ENCODE measurements around the gene NOTCH1.

- TF ChIP-seq CTCF (IDR thresholded peaks at IDR 0.05), result no peak
- no peak for TF ChIP-seq POLR2A (IDR thresholded peaks at IDR 0.05)
These were observed 11.2 kb upstream of the NOTCH1 start for GRCh38 chr9:136557036-136557435.
